Aorta (tissue), 5 donors: Measurements from ENCODE around the gene MTHFD1. TPM values are rescaled to one million over a fixed set of nuclear protein-coding genes. Genes with fewer than 3 reads are reported as not detected.
A peak's percentile ranks its signal among the peaks of the same experiment; 100 is the strongest.
"Not testable (repeated sequence)": the region's sequence is repeated elsewhere in the genome, so short reads cannot be mapped to it uniquely, and the experiment has no call there.

ENCODE experiments used
- ATAC-seq: fragments of 200-7000 bp; cut with Tn5 transposase; one replicate; pipeline ENCODE4 v1.9.1; 2022; ENCODE audit warnings: moderate library complexity; ENCODE audit not compliant: low FRiP score
- DNase-seq, 2 donors: peaks; one replicate each; pipeline ENCODE4 v3.0.0-alpha.2; 2020
- H3K27ac ChIP-seq, 2 donors: one replicate each; pipeline ENCODE4 v1.5.1; 2013; ENCODE audit warnings: low read length in 2 of 2, mild to moderate bottlenecking in 2 of 2, moderate library complexity in 2 of 2, control low read depth in 1 of 2, inconsistent platforms in 1 of 2, low read depth in 1 of 2
- H3K27me3 ChIP-seq, 2 donors: one replicate each; pipeline ENCODE4 v1.6.1; 2013; ENCODE audit warnings: control low read depth in 1 of 2, low read length in 1 of 2, mild to moderate bottlenecking in 1 of 2, moderate library complexity in 1 of 2; ENCODE audit not compliant: insufficient read depth in 2 of 2, control insufficient read depth in 1 of 2
- H3K36me3 ChIP-seq, 2 donors: one replicate each; pipeline ENCODE4 v1.6.1; 2013; ENCODE audit warnings: control low read depth in 1 of 2, low read length in 1 of 2, mild to moderate bottlenecking in 1 of 2; ENCODE audit not compliant: insufficient read depth in 2 of 2, control insufficient read depth in 1 of 2
- H3K4me1 ChIP-seq, 2 donors: one replicate each; pipeline ENCODE4 v1.6.1; 2013; ENCODE audit warnings: low read length in 2 of 2, control low read depth in 1 of 2, mild to moderate bottlenecking in 1 of 2, moderate library complexity in 1 of 2; ENCODE audit not compliant: insufficient read depth in 2 of 2, control insufficient read depth in 1 of 2
- H3K4me3 ChIP-seq, 2 donors: one replicate each; pipeline ENCODE4 v1.5.1; 2013; ENCODE audit warnings: low read length in 2 of 2, control low read depth in 1 of 2, mild to moderate bottlenecking in 1 of 2
- H3K9me3 ChIP-seq: one replicate; pipeline ENCODE4 v1.6.1; 2013; ENCODE audit warnings: mild to moderate bottlenecking, low read length; ENCODE audit not compliant: control insufficient read depth
- WGBS, 2 donors: extraction: QIAGEN DNeasy Blood & Tissue Kit; methylation state at CpG; one replicate each; pipeline ENCODE4 v1.1.7; 2013; 5-methylcytosine and 5-hydroxymethylcytosine counted together
- intact Hi-C, 2 donors: fragments of 100-400 bp; cut with DNase I; formaldehyde crosslinking; loops; one replicate each; pipeline versions ENCODE4 v1.14.2 to v1.15.0; 2022
- polyA plus RNA-seq, 2 donors: library from polyadenylated mRNA; stranded (reverse); fragments of 200-250 nt; gene quantifications; one replicate each; pipeline ENCODE4 v1.2.3, GENCODE V29; 2013
- total RNA-seq, 2 donors: library from RNA; stranded (reverse); fragmentation: NEBNext Ultra II Directional; extraction: Animal tissue kit (Norgen Biotek cat#: 25700); gene quantifications; one replicate each; pipeline ENCODE4 v1.2.1, GENCODE V29; 2021
- donor health status: healthy with polysubstance abuse.
- donor health status: Bipolar disorder and iron deficiency.
- donor health status: DM: no; HTN: no; CAD: no.
- donor health status: DM: no; HTN: no; CAD: no.
- donor health status: DM: yes; HTN: yes; CAD: no.

MTHFD1 gene
- total and polyA plus RNA-seq, 4 donors = 12.0 to 44.6 (median 34.1) TPM

DNA sequence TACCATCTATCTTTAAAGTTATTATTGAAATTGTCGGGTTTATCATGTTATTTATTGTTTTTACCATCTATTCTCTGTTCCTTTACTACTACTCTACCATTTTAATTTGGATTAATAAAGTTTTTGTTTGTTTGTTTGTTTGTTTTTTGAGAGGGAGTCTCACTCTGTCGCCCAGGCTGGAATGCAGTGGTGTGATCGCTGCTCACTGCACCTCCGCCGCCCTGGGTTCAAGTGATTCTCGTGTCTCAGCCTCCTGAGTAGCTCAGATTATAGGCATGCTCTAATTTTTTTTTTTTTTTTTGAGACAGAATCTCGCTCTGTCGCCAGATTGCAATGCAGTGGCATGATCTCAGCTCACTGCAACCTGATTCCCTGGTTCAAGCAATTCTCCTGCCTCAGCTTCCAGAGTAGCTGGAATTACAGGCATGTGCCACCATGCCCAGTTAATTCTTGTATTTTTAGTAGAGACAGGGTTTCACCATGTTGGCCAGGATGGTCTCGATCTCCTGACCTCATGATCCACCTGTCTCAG is 22.7 kb upstream of the MTHFD1 start:
- H3K4me1 ChIP-seq, H3K4me3 ChIP-seq, intact Hi-C loops, H3K36me3 ChIP-seq, DNase-seq, H3K27ac ChIP-seq, ATAC-seq, H3K27me3 ChIP-seq, H3K9me3 ChIP-seq: not testable (repeated sequence)
- WGBS, 2 donors = 88 to 90% methylated on average over 7 to 9 of the region's 9 CpGs

DNA sequence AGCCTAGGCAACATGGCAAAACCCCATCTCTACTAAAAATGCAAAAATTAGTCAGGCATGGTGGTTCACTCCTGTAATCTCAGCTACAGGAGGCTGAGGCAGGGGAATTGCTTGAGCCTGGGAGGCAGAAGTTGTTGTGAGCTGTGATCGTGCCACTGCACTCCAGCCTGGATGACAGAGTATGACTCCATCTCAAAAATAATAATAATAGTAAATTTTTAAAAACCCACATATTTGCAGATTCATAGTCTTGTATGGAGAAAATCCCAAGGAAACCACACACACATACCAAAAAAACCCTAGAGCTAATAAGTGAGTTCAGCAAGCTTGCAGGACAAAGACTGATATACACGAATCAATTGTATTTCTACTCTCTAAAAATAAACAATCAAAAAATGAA is 19.0 kb upstream of the MTHFD1 start:
- intact Hi-C loops = no loop called here
- ATAC-seq (no peak), DNase-seq (no peak)
- no peaks in the 10 kb centered on the region for H3K36me3 ChIP-seq
- WGBS, 2 donors = 93 to 94% methylated on average over 2 of the region's 2 CpGs
- H3K4me1 ChIP-seq = no peaks in the 10 kb centered on the region
- no peak overlapping the region for H3K4me3 ChIP-seq
- H3K27me3 ChIP-seq = no peaks in the 10 kb centered on the region
- no peaks in the 10 kb centered on the region for H3K9me3 ChIP-seq
- no peak overlapping the region for H3K27ac ChIP-seq

DNA sequence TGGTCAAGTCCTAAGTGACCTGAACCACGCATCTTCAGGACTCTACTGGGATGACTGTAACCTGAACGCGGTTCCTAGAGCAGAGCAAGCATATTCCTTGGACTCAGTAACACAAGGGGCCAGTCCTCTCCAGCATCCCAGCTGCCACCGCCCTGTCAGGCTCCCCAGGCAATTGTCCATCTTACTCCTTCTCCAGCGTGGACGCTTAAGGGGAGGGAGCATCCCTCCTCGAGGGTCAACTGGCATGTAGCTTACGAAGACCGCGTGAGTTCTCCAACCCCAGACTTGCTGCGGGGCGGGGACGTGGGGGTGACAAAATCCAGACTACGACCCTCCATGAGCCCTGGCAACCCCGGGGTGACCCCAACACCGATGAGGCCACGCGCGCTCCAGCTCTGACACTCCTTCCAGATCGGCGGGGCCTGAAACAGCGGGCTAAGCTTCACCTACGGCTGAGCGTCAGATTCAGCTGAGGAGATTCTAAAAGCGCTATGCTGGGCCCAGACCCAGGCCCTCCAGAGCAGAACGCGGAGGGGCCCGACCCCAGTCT is 846 bp upstream of the MTHFD1 start:
- no peaks in the 10 kb centered on the region for H3K36me3 ChIP-seq
- H3K9me3 ChIP-seq = no peaks in the 10 kb centered on the region
- WGBS, 2 donors = 2 to 3% methylated on average over 28 of the region's 28 CpGs
- DNase-seq (no peak), ATAC-seq (peak; percentile 34)
- peak overlapping the region; percentile 15 to 54 for H3K27ac ChIP-seq
- H3K4me3 ChIP-seq = peak overlapping the region; percentile 36 to 45
- intact Hi-C loops = loop anchor here in 1 of 2 donors (5.0 kb wide), 2 partner anchors 45 to 115 kb away; partner anchors contain the start of genes ZBTB1 and ZBTB25
- no peaks in the 10 kb centered on the region for H3K27me3 ChIP-seq
- H3K4me1 ChIP-seq = no peaks in the 10 kb centered on the region

DNA sequence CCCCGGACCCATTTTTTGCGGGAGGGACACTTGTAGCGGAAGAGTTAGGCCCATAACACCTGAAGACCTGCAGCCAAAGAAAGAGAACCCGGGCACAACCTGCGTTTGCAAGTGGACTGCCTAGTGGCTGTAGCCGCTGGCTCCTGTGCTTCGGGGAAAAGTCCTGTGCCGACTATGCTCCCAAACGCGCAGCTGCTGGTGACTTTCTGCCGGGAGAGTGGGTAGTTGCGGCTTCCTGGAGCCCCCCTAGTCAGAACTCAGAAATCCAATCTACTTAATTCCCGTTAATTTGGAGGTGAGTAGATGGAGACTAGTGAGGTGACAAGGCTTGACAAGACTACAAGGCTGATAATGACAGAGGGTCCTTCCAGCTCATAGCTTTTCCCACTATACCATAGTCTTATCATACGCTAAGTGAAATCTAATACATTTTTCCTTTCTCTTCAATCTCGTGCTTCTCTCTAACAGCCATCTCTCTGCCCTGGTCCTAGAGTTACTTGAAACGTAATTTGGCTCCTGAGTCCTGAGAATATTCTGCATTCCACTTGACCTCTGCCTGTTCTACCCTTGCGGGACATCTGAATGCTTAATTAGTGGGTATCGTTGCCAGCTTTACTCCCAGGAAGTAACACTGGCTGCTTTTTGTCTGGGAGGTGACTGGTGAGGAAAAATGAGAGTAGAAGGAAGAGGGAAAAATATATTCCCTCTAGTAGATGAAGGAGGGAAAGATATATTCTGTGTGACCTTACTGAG is 556 bp downstream of the MTHFD1 start:
- ATAC-seq (peak; percentile 39), DNase-seq (peak in 1 of 2 donors; percentile 79)
- no peaks in the 10 kb centered on the region for H3K27me3 ChIP-seq
- H3K27ac ChIP-seq = peak overlapping the region; percentile 41 to 47
- H3K9me3 ChIP-seq = no peaks in the 10 kb centered on the region
- intact Hi-C loops = loop anchor here in 1 of 2 donors (5.0 kb wide), 2 partner anchors 46 to 114 kb away; partner anchors contain the start of genes ZBTB1 and ZBTB25
- H3K4me1 ChIP-seq = no peaks in the 10 kb centered on the region
- H3K4me3 ChIP-seq = peak overlapping the region; percentile 22 to 74
- 0% methylated on average over 18 of the region's 18 CpGs for WGBS, 2 donors
- H3K36me3 ChIP-seq = no peaks in the 10 kb centered on the region

DNA sequence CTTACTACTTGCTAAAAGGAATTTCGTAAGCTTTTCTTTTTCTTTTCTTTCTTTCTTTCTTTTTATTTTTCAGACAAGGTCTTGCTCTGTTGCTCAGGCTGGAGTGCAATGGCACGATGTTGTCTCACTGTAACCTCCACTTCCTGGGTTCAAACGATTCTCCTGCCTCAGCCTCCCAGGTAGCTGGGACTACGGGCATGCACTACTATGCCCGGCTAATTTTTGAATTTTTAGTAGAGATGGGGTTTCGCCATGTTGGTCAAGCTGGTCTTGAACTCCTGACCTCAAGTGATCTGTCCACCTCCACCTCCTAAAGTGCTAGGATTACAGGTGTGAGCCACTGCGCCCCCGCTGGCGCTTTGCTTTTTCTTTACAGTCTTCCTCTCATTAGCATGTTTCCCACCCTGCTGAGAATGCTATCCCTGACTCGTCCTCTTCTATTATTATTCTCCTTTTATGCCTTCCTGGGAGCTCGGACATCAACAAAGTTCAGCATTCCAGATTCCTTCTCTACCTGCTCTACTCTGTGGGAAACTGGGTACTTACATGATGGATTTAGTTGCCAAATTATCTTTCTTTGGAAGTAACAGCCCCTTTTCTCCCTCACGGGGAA is 3.1 kb downstream of the MTHFD1 start:
- DNase-seq (no peak), ATAC-seq (no peak)
- Histone ChIP-seq H3K9me3 (no peaks in the 10 kb centered on the region), H3K27me3 (no peaks in the 10 kb centered on the region), H3K4me3 (no peak overlapping the region), H3K4me1 (no peaks in the 10 kb centered on the region), H3K36me3 (no peaks in the 10 kb centered on the region), H3K27ac (no peak overlapping the region)
- 84 to 85% methylated on average over 12 of the region's 12 CpGs for WGBS, 2 donors
- intact Hi-C loops = no loop called here

DNA sequence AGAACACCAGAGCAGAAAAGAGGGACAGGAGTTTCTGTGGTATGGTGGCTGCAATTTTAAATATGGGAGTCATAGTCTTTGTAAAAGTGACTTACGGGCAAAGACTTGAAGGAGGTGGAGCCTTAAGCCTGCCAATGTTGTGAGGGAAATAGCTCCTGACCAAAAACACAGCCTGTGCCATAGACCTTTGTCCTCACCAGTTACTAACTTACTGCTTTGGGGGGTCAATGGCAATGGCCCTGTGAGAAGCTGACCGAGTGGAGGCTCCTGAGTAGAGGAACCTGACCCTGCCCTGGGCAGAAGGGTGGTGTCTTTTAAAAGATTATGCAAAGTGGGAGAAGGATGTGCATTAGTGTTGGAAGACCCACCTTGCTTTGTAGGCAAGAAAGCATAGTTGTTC is 3.8 kb downstream of the MTHFD1 start:
- H3K27ac ChIP-seq = no peak overlapping the region
- H3K36me3 ChIP-seq = no peaks in the 10 kb centered on the region
- no peak overlapping the region for H3K4me3 ChIP-seq
- intact Hi-C loops = no loop called here
- H3K9me3 ChIP-seq = no peaks in the 10 kb centered on the region
- H3K27me3 ChIP-seq = no peaks in the 10 kb centered on the region
- ATAC-seq (no peak), DNase-seq (no peak)
- no peaks in the 10 kb centered on the region for H3K4me1 ChIP-seq
- 61 to 67% methylated on average over 2 of the region's 2 CpGs for WGBS, 2 donors

DNA sequence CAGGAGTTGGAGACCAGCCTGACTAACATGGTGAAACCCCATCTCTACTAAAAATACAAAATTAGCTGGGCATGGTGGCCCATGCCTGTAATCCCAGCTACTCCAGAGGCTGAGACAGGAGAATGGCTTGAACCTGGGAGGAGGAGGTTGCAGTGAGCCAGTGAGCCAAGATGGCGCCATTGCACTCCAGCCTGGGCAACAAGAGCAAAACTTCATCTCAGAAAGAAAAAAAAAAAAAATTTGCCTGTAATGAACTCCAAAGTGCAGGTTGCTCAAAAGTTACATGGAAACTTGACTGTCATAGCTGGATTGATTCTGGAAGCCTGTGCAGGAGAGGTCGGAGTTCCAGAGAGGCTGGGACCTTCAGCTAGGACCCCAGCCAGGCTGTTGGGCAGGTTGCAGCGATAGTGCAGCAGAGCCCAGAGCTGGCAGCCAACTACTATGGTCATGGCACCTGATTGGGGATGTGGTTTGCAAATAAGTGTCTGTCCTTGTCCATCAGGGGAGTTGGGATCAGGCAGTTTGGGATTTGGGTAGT is 5.1 kb downstream of the MTHFD1 start:
- H3K4me3 ChIP-seq, H3K27me3 ChIP-seq, ATAC-seq, DNase-seq, H3K27ac ChIP-seq, H3K36me3 ChIP-seq, intact Hi-C loops, H3K4me1 ChIP-seq, H3K9me3 ChIP-seq: not testable (repeated sequence)
- WGBS, 2 donors = 95 to 99% methylated on average over 3 of the region's 3 CpGs

DNA sequence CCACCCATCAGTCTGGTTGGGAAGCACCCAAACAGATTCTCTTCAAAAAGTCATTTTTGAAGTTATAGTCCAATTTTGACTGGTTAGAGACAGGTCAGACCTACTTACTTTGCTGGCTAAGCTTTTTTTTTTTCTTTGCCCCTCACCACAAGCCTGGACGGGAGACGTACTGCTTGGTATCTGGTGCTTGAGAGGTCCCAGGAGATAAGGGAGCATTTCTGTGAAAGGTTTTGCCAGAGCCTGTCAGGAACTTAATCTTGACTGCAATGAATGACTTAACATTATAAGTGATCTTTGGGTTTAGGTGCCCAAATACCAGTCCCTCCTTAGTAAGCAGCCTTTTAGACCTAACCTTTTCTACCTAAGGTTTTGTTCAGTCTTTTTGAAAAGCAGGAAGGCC is 6.3 kb downstream of the MTHFD1 start:
- no peak for DNase-seq
- no peak overlapping the region for H3K4me3 ChIP-seq
- WGBS, 2 donors = 44 to 45% methylated on average over 2 of the region's 2 CpGs
- no peak overlapping the region for H3K27ac ChIP-seq
- intact Hi-C loops = no loop called here
- H3K9me3 ChIP-seq = no peaks in the 10 kb centered on the region
- H3K4me1 ChIP-seq = no peaks in the 10 kb centered on the region
- H3K27me3 ChIP-seq = no peaks in the 10 kb centered on the region
- no peak for ATAC-seq
- H3K36me3 ChIP-seq = no peaks in the 10 kb centered on the region
